Mucosa of gallbladder (tissue), 1 donor: ENCODE results near the gene MARF1. TPM values are rescaled to one million over a fixed set of nuclear protein-coding genes. Genes with fewer than 3 reads are reported as not detected.
"Not testable (repeated sequence)": the region's sequence is repeated elsewhere in the genome, so short reads cannot be mapped to it uniquely, and the experiment has no call there.

Source experiments
- DNase-seq: peaks from one replicate; pipeline ENCODE4 v3.0.0-alpha.2; 2020; ENCODE audit warnings: low spot score
- total RNA-seq: library from RNA; stranded (reverse); gene quantifications from one replicate; pipeline ENCODE4 v1.2.1, GENCODE V29; 2021
- donor health status: DM: no; HTN: no; CAD: no.

Gene MARF1
- total RNA-seq, 1 donor from 2014 or later: 92.6 TPM

- DNase-seq: no peak
These were observed 69.6 kb downstream of the MARF1 start for GRCh38 chr16:15573274-15573895.

DNA sequence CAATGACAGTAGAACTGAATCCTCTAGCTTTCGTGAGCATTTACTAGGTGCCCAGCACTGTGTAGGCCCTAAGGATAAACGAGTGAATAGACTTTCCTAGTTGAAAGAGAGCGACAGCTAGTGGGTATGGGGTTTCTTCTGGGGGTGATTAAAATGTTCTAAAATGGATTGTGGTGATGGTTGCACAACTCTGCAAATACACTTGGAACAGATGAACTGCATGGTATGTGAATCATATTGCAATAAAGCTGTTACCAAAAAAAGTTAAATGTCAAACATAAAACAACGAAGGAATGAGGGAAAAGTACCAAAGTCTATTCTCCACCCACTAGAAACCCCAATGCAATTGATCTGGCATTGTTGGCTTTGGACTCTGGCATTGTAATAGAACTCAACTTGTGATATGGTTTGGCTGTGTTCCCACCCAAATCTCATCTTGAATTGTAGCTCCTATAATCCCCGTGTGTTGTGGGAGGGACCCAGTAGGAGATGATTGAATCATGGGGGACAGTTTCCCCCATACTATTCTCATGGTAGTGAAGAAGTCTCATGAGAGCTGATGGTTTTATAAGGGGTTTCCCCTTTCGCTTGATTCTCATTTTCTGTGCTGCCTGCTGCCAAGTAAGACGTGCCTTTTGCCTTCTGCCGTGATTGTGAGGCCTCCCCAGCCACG is 70.5 kb downstream of the MARF1 start:
- peak; percentile 57 for DNase-seq

- DNase-seq: no peak
These were observed 71.4 kb downstream of the MARF1 start for GRCh38 chr16:15571557-15571956.

GRCh38 chr16:15570666-15571065 is 72.3 kb downstream of the MARF1 start:
- DNase-seq: not testable (repeated sequence)

GRCh38 chr16:15567823-15568222 is 75.1 kb downstream of the MARF1 start:
- DNase-seq: no peak

DNA sequence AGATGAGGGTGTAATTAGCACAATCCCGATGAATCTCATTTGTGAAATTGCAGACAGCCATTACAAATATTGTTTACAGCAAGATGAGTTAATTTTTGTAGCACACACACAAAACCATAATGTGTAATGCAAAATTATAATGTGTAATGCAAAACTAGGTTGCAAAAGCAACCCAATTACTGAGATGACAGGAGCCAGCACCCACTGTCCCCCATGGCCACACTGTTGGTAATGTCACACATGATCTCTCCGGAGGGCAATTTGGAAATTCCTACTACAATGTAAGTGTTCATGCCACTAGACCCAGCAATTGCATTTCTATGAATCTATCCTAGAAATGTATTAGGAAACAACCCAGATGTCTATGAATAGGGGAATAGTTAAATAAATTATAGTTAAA is 76.9 kb downstream of the MARF1 start:
- DNase-seq: no peak

GRCh38 chr16:15564604-15565339 is 78.2 kb downstream of the MARF1 start:
- DNase-seq: no peak

- no peak for DNase-seq
These were observed 83.8 kb downstream of the MARF1 start for GRCh38 chr16:15559176-15559575.

DNA sequence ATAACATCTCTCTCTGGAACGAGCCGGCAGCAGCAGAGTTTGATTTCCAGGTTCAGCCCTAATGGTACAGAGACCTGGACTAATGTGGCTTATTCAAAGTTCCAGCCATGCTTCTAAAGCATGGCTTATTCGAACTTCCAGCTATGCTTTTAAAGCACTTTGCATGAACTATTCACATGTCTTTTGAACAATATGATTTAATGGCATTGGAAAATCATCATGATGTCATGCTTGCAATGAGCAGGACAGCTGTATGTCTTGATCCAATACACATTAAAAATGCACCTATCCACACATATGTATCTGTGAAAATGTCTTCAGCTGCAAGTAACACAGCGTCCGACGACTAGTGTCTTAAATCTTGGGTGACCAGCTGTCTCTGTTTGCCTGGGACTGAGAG is 85.7 kb downstream of the MARF1 start:
- DNase-seq: no peak

DNA sequence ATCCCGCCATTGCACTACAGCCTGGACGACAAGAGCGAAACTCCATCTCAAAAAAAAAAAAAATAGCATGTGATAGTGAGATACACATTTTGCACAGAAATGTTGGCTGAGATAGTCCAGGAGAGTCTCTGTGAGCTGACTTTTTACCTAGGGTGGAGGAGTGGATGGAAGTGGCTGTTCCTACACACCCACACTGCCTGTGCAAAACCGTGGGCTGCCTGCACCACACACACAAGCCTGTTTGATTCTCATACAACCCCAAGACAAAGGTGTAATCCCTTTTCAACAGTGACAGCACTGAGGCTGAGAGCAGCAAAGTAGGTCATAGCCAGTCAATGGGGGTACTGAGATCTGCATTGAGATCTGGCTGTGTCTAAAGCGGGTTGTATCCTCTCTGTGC is 86.8 kb downstream of the MARF1 start:
- no peak for DNase-seq

- no peak for DNase-seq
These were observed 89.5 kb downstream of the MARF1 start for GRCh38 chr16:15553313-15554088.

GRCh38 chr16:15552507-15552906 is 90.4 kb downstream of the MARF1 start:
- no peak for DNase-seq

DNA sequence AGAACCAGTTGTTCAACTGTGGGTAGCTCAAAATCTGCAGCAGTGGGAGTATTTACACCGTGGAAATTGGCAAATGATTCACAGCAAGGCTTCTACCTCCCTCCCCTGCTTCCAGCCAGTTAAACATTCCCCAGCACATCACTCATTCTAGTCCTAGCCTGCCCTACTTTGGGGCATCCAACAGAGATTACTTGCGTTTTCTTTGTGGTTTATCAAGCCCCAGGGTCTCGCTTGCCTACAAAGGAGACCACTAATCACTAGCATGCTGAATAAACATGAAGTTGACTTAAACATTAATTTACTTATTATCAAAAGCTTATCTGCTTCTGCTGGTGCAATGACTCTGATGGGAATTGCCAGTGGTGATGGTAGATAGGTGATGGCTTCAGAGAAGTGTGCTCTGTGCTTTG is 94.5 kb downstream of the MARF1 start:
- no peak for DNase-seq

- DNase-seq: no peak
These were observed 95.2 kb downstream of the MARF1 start for GRCh38 chr16:15547768-15548096.

DNA sequence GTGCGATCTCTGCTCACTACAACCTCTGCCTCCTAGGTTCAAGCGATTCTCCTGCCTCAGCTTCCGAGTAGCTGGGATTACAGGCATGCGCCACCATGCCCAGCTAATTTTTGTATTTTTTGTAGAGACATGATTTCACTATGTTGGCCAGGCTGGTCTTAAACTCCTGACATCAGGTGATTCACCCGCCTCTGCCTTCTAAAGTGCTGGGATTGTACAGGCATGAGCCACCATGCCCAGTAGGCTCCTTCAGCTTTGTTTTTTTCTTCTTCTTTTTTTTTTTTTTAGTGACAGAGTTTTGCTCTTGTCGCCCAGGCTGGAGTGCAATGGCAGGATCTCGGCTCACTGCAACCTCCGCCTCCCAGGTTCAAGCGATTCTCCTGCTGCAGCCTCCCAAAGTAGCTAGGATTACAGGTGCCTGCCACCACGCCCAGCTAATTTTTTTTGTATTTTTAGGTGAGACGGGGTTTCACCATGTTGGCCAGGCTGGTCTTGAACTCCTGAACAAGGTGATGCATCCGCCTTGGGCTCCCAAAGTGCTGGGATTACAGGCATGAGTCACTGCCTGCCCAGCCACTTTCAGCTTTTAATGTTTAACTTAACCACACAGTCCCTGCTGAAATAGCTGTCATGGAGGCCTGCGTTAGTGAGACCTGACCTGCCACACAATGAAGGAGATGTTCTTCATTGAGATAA is 95.7 kb downstream of the MARF1 start:
- DNase-seq: not testable (repeated sequence)

GRCh38 chr16:15545544-15545943 is 97.4 kb downstream of the MARF1 start:
- no peak for DNase-seq

- no peak for DNase-seq
These were observed 98.5 kb downstream of the MARF1 start for GRCh38 chr16:15544405-15544804.
